ENCODE measurements around the gene SEMA6A.
A peak's percentile ranks its signal among the peaks of the same experiment; 100 is the strongest.

SEMA6A gene

DNA sequence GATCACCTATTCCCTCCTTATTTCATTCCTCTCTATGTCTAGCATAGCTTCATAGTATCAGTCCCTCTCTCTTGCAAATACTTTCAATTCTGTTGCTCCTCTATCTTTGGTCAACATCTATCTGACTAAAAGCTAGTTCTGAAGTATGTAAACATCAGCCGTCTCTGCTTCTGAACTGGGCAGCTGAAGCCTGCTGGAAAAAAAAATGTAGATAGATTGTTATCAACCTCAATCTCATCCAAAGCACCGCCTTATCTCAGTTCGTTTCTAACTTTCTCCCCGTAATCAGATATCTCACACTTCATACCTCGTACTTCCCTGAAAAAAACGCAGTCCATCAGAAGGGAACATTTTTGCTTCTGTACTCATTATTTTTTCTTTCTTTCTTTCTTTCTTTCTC, 4.5 kb upstream of the SEMA6A start:
- TF ChIP-seq, protein P1, sequence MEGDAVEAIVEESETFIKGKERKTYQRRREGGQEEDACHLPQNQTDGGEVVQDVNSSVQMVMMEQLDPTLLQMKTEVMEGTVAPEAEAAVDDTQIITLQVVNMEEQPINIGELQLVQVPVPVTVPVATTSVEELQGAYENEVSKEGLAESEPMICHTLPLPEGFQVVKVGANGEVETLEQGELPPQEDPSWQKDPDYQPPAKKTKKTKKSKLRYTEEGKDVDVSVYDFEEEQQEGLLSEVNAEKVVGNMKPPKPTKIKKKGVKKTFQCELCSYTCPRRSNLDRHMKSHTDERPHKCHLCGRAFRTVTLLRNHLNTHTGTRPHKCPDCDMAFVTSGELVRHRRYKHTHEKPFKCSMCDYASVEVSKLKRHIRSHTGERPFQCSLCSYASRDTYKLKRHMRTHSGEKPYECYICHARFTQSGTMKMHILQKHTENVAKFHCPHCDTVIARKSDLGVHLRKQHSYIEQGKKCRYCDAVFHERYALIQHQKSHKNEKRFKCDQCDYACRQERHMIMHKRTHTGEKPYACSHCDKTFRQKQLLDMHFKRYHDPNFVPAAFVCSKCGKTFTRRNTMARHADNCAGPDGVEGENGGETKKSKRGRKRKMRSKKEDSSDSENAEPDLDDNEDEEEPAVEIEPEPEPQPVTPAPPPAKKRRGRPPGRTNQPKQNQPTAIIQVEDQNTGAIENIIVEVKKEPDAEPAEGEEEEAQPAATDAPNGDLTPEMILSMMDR (IDR thresholded peaks at IDR 0.05; ENCODE audit: extremely low read depth, insufficient read depth, missing control alignments): no peak
- in situ Hi-C loops (cut with MboI; ENCODE audit: low pct_unique_long_range_greater_than_20kb, low sequenced_read_pairs, unreplicated experiment): loop anchor here (10.0 kb wide), 1 partner anchor 366 kb away; no protein-coding TSS in a partner anchor
- DNase-seq (ENCODE audit: low spot score): no peak

DNA sequence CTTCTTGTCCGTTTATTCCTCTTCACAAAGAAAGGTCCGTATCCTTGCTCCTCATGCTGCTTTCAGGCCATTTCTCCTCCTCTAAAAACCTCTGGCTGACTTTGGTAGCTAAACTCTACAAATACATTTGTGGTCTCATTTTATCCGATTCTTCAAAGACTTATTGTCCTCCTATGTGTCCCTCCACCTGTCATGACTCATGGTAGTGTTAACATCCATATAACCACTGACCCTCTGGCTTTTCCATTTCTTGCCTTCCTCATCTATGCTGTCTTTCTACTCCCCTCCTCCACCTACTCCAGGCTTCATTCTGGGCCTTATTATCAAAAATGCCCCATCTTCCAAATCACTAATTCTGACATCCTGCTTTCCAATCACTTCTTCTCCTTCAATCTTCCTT, 4.1 kb upstream of the SEMA6A start:
- in situ Hi-C loops (cut with MboI; ENCODE audit: low pct_unique_long_range_greater_than_20kb, low sequenced_read_pairs, unreplicated experiment): loop anchor here (10.0 kb wide), 1 partner anchor 366 kb away; no protein-coding TSS in a partner anchor
- TF ChIP-seq, protein P1 (IDR thresholded peaks at IDR 0.05; ENCODE audit: extremely low read depth, insufficient read depth, missing control alignments): no peak
- no peak for DNase-seq (ENCODE audit: low spot score)

DNA sequence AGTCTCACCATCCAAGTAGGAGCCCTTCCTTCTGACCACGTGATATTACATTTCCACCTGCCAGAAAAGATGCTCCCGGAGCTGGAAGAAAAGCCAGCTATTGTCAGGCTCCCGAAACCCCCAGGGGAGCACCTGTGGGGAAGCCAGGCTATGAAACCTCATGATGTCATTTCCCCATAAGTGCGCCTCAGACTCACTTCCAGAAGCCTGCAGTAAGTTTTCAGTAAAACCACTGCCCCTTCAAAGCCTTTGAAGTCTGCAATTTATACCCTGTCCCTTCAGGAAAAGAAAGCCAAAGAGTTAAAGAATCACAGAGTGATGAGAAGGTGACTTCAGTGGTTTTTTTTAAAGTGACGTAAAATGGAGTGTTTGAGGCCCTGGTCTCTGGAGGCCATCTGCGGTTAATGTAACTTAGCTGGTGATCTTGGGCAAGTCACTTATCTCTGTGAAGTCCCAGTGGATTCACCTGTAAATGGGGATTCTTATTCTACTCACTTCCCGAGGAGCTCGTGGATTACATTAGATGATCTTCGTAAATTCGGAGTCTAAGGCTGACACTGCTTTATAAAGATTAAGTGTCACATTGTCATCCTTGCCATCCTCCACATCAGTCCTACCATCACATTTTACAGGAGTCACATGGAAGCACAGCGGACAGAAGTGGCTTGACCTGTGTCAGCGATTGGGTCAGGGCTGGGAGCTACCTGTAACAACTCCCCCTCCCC, 2.6 kb upstream of the SEMA6A start:
- TF ChIP-seq, protein P1 (IDR thresholded peaks at IDR 0.05; ENCODE audit: extremely low read depth, insufficient read depth, missing control alignments): no peak
- in situ Hi-C loops (cut with MboI; ENCODE audit: low pct_unique_long_range_greater_than_20kb, low sequenced_read_pairs, unreplicated experiment): loop anchor here (10.0 kb wide), 1 partner anchor 368 kb away; no protein-coding TSS in a partner anchor
- DNase-seq (ENCODE audit: low spot score): peak; percentile 75

DNA sequence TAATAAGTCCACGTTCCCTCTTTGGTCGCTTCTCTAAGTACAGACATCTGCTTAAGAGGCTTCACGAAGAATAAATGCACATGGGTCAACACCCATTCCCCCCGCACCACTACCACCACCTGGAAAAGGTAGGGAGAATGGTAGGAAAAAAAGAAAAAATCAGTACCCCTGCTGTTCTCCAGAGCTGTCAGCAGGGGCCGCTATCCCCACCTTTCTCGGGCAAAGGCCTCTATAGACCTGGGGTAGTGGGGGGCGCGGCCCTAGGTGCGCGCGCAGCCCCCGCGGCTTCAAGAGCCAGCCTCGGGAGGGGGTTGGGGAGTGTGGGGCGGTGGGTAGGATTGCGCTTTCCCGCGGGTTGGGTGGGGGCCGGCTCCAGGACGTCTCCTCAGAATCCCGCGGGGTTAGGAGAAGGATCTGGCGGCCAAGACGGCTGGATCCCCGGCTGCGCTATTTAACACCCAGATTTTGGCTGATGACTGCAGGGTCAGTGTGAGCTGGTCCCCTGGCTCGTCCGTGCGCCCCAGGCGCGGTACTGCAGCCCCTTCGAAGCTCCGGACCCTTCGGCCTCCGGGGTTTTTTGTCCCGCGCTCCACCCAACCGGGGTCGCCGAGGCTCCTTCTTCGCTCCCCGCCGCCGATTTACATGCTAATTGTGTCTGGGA, 1.6 kb upstream of the SEMA6A start:
- DNase-seq (ENCODE audit: low spot score): peak; percentile 90
- TF ChIP-seq, protein P1 (IDR thresholded peaks at IDR 0.05; ENCODE audit: extremely low read depth, insufficient read depth, missing control alignments): peak; percentile 88
- in situ Hi-C loops (cut with MboI; ENCODE audit: low pct_unique_long_range_greater_than_20kb, low sequenced_read_pairs, unreplicated experiment): loop anchor here (10.0 kb wide), 1 partner anchor 369 kb away; no protein-coding TSS in a partner anchor

DNA sequence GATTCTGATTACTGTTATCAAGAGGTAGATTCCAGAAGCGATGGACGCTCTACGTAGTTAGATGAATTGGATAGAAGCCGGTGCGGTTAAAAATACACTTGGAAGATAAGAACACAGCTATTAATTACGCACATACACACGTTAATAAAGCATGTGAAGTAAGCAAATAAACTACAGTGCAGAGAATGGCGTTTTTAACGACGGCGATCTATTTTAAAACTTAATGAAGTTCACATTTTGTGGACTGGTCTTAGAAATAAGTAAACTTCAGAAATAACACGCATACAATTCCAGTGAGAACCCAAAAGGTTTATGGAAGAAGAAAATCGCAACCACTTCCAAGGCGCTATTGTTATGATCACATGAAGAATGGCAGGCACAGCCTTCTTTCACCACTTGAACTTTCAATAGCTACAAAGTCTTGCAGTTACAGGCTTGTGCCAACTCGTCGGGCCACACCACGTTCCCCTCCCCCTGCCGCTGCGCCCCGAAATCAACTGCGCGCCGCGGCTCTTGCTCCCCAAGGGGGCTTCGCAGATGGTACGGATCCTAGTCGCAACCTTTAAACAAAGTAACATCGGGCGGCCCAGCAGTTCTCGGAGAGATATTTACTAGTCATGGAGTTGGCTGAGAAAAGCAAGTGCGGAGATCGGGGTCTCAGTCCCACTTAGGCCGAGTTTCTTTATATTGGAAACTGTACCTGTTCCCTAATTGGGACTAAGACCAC, 866 bp upstream of the SEMA6A start:
- in situ Hi-C loops (cut with MboI; ENCODE audit: low pct_unique_long_range_greater_than_20kb, low sequenced_read_pairs, unreplicated experiment): loop anchor here (10.0 kb wide), 1 partner anchor 369 kb away; no protein-coding TSS in a partner anchor
- peak; percentile 33 for DNase-seq (ENCODE audit: low spot score)
- TF ChIP-seq, protein P1 (IDR thresholded peaks at IDR 0.05; ENCODE audit: extremely low read depth, insufficient read depth, missing control alignments): no peak

DNA sequence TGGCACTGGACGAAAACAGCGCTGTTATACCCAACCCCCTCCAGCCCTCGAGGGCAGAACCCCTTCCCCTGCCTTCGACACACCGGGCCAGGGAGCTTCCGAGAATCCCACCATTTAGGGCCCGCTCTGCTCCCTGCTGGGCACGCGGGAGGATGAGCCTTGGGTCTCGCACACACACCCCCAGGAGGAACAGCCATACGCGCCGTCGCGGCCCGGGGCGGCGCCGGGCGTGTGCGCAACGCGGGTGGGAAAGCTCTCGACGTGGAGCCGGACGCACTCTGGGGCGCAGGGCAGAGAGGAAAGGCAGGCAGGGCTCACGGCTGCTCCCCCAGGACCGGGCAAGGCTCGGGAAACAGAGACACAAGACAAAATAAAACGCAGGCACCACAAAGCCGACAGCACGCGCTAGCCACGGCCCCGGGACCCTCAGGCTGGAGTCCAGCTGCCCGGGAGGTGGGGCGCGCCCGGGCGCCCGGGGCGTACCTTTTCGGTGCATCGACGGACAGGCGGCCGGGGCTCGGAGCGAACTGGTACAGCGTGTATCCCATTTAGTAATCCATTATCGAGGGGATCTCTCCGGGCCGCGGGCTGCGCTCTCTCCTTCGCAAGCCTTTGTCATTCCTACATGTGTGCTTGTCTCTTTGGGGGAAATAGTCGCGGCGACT, 789 bp downstream of the SEMA6A start:
- peak; percentile 52 for DNase-seq (ENCODE audit: low spot score)
- in situ Hi-C loops (cut with MboI; ENCODE audit: low pct_unique_long_range_greater_than_20kb, low sequenced_read_pairs, unreplicated experiment): loop anchor here (10.0 to 25.0 kb wide), 2 partner anchors 371 to 437 kb away; no protein-coding TSS in a partner anchor
- TF ChIP-seq, protein P1 (IDR thresholded peaks at IDR 0.05; ENCODE audit: extremely low read depth, insufficient read depth, missing control alignments): peak; percentile 14

All from GM13977 (cell line).